ENCODE data around the gene LSS. TPM values are rescaled to one million over a fixed set of nuclear protein-coding genes. Genes with fewer than 3 reads are reported as not detected.

LSS gene
- total RNA-seq, 1 experiment from 2014 or later = 130 TPM

DNA sequence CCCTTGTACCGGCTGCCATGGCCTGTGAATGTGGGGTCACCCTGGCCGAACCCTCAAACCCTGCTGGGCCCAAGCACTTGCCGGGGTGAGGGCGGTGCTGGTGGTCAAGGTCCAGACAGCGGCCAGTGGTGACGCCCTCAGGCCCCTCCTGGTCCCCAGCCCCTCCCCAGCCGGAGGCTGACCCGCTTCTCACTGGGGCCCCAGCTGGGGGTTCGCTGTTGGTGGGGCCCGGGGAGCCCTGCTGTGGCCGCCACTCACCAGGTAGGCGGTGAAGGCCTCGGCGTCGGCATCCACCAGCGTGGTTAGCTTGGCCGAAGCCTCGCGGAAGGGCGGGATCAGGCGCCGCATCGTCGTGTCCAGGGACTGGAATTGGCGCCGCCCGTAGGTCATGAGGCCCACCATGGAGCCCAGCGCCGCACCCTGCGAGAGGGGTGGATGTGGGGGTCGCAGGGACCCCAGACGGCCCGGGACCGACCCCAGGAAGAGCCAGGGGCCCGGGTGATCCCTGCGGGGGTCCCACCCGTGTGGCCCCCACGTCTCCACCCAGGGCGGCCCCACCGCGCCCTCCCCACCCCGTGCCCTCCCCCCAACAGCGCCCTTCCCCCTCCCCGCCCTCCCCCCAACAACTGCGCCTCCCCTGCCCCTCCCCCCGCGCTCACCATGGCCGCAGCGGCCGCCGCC is 83.3 kb downstream of the LSS start:
- TF ChIP-seq, protein P1, sequence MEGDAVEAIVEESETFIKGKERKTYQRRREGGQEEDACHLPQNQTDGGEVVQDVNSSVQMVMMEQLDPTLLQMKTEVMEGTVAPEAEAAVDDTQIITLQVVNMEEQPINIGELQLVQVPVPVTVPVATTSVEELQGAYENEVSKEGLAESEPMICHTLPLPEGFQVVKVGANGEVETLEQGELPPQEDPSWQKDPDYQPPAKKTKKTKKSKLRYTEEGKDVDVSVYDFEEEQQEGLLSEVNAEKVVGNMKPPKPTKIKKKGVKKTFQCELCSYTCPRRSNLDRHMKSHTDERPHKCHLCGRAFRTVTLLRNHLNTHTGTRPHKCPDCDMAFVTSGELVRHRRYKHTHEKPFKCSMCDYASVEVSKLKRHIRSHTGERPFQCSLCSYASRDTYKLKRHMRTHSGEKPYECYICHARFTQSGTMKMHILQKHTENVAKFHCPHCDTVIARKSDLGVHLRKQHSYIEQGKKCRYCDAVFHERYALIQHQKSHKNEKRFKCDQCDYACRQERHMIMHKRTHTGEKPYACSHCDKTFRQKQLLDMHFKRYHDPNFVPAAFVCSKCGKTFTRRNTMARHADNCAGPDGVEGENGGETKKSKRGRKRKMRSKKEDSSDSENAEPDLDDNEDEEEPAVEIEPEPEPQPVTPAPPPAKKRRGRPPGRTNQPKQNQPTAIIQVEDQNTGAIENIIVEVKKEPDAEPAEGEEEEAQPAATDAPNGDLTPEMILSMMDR (conservative IDR thresholded peaks at IDR 0.05; ENCODE audit: low read depth, low read length) = no peak
- TF ChIP-seq EZH2 (IDR thresholded peaks at IDR 0.05; ENCODE audit: borderline replicate concordance, low read depth, low read length, poor library complexity, severe bottlenecking) = no peak
- no TSS peak for BruUV-seq (replicated peaks)
- H3K27ac ChIP-seq (ENCODE audit: low read depth, low read length, poor library complexity, severe bottlenecking) = no peak overlapping the region
- H3K27me3 ChIP-seq (replicated peaks; ENCODE audit: insufficient read depth, low read depth, low read length, poor library complexity) = no peaks in the 10 kb centered on the region
- ChIA-PET CTCF (no interaction called here), POLR2A (ENCODE audit: low non-redundant PET) (no interaction called here)
- DNase-seq (ENCODE audit: low spot score) = no peak
- no peak overlapping the region for H3K4me3 ChIP-seq (ENCODE audit: low read depth, low read length, poor library complexity, severe bottlenecking)
- no peaks in the 10 kb centered on the region for H3K36me3 ChIP-seq (ENCODE audit: insufficient read depth, low read length, poor library complexity, severe bottlenecking)
- no peaks in the 10 kb centered on the region for H3K4me1 ChIP-seq (ENCODE audit: insufficient read depth, low read length, poor library complexity, severe bottlenecking)
- intact Hi-C loops (cut with micrococcal nuclease; ENCODE audit: unreplicated experiment) = no loop called here
- H3K9me3 ChIP-seq (ENCODE audit: low read depth, low read length, poor library complexity, severe bottlenecking) = no peaks in the 10 kb centered on the region

DNA sequence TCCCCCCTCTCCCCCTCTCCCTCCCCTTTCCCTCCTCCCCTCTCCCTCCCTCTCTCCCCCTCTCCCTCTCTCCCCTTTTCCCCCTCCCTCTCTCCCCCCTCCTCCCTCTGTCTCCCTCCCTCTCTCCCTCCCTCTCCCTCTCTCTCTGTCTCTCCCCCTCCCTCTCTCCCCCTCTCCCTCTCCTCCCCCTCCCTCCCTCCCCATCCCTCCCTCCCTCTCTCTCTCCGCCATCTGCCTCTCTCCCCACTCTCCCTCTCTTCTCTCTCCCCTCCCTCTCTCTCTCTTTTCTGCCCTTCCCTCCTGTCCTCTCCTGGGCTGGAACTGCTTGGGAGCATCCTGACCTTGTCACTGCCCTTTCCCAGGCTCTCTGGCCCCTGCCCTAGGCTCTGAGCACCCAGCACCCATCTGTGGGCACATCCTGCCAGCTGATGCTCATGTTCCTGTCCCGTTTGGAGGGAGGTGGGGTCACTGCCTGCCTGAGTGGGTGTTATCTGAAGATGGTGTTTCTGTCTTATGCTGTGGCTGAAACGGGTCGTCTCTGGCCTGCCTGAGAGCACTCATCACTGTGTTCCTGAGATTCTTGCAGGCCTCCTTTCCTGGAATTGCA is 84.0 kb downstream of the LSS start:
- intact Hi-C loops (cut with micrococcal nuclease; ENCODE audit: unreplicated experiment) = loop anchor here (5.0 kb wide), 1 partner anchor 172 kb away; no protein-coding TSS in a partner anchor
- no TSS peak for BruUV-seq (replicated peaks)
- no peak overlapping the region for H3K4me3 ChIP-seq (ENCODE audit: low read depth, low read length, poor library complexity, severe bottlenecking)
- H3K27me3 ChIP-seq (replicated peaks; ENCODE audit: insufficient read depth, low read depth, low read length, poor library complexity) = no peaks in the 10 kb centered on the region
- no peak overlapping the region for H3K27ac ChIP-seq (ENCODE audit: low read depth, low read length, poor library complexity, severe bottlenecking)
- CTCF ChIA-PET = interaction anchor here (2.1 kb wide), 1 partner anchor 171 kb away, joined by 20 read pairs; no protein-coding TSS in a partner anchor
- TF ChIP-seq EZH2 (IDR thresholded peaks at IDR 0.05; ENCODE audit: borderline replicate concordance, low read depth, low read length, poor library complexity, severe bottlenecking) = no peak
- TF ChIP-seq, protein P1 (conservative IDR thresholded peaks at IDR 0.05; ENCODE audit: low read depth, low read length) = no peak
- H3K36me3 ChIP-seq (ENCODE audit: insufficient read depth, low read length, poor library complexity, severe bottlenecking) = no peaks in the 10 kb centered on the region
- no peaks in the 10 kb centered on the region for H3K9me3 ChIP-seq (ENCODE audit: low read depth, low read length, poor library complexity, severe bottlenecking)
- H3K4me1 ChIP-seq (ENCODE audit: insufficient read depth, low read length, poor library complexity, severe bottlenecking) = no peaks in the 10 kb centered on the region
- no peak for DNase-seq (ENCODE audit: low spot score)
- POLR2A ChIA-PET (ENCODE audit: low non-redundant PET) = no interaction called here

DNA sequence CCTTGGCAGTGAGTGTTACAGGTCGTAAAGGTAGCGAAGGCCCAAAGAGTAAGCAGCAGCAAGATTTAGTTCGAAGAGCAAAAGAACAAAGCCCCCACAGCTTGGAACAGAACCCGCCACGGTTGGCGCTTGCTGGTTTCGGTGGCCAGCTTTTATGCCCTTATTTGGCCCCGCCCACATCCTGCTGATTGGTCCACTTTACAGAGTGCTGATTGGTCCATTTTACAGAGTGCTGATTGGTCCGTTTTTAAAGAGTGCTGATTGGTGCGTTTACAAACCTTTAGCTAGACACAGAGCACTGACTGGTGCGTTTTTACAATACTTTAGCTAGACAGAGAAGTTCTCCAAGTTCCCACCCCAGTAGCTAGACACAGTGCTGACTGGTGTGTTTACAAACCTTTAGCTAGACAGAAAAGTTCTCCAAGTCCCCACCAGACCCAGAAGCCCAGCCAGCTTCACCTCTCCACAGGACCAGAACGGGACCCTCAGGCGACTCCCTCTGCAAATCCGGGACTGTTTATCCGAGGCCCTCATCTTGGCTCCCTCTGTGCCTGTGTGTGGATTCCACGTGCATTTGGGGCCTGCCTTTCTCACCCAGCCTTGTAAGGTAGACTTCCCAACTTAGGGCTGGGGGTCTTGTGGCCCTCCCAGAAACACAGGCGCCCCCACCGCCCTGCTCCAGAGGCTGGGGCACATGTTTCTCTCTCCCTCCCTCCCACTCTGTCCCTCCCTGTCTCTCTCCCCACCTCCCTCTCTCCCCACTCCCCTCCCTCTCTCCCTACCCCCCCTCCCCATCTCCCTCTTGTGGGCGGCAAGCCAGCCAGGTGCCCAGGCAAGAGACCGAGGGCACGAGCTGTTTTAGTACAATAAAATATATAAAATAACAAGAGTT is 85.7 kb downstream of the LSS start:
- POLR2A ChIA-PET (ENCODE audit: low non-redundant PET) = no interaction called here
- DNase-seq (ENCODE audit: low spot score) = no peak
- TF ChIP-seq, protein P1 (conservative IDR thresholded peaks at IDR 0.05; ENCODE audit: low read depth, low read length) = no peak
- TF ChIP-seq EZH2 (IDR thresholded peaks at IDR 0.05; ENCODE audit: borderline replicate concordance, low read depth, low read length, poor library complexity, severe bottlenecking) = no peak

More for the DNA sequence above, 85.7 kb downstream of the LSS start:
- Histone ChIP-seq H3K27me3 (replicated peaks; ENCODE audit: insufficient read depth, low read depth, low read length, poor library complexity) (no peaks in the 10 kb centered on the region), H3K27ac (ENCODE audit: low read depth, low read length, poor library complexity, severe bottlenecking) (no peak overlapping the region), H3K36me3 (ENCODE audit: insufficient read depth, low read length, poor library complexity, severe bottlenecking) (no peaks in the 10 kb centered on the region), H3K4me1 (ENCODE audit: insufficient read depth, low read length, poor library complexity, severe bottlenecking) (no peaks in the 10 kb centered on the region), H3K4me3 (ENCODE audit: low read depth, low read length, poor library complexity, severe bottlenecking) (no peak overlapping the region), H3K9me3 (ENCODE audit: low read depth, low read length, poor library complexity, severe bottlenecking) (no peaks in the 10 kb centered on the region)
- BruUV-seq (replicated peaks) = no TSS peak
- CTCF ChIA-PET = interaction anchor here (0.6 to 2.1 kb wide), 7 partner anchors 10 to 497 kb away, joined by 3 to 20 read pairs (median 3); partner anchors contain the start of gene LSS
- intact Hi-C loops (cut with micrococcal nuclease; ENCODE audit: unreplicated experiment) = loop anchor here (5.0 kb wide), 1 partner anchor 171 kb away; no protein-coding TSS in a partner anchor
